Neural progenitor cell (in vitro differentiated cells): ENCODE results near the gene TMEM190. TPM values are rescaled to one million over a fixed set of nuclear protein-coding genes. Genes with fewer than 3 reads are reported as not detected.

Experiments
- DNase-seq: peaks from one replicate; pipeline ENCODE4 v3.0.0-alpha.2; 2016; ENCODE audit warnings: low spot score
- H2AFZ ChIP-seq: fragments of 200-600 bp; sonication (generic); replicated peaks from 2 replicates; pipeline ENCODE4 v1.6.1; 2016; ENCODE audit warnings: antibody characterized with exemption
- H3F3A ChIP-seq: fragments of 200-600 bp; sonication (generic); 2 replicates; pipeline ENCODE4 v1.6.1; 2016; ENCODE audit warnings: antibody characterized with exemption, low read depth
- H3K27ac ChIP-seq: fragments of 200-600 bp; sonication (generic); 2 replicates; pipeline ENCODE4 v1.5.1; 2016; ENCODE audit warnings: mild to moderate bottlenecking
- H3K27me3 ChIP-seq: fragments of 200-600 bp; sonication (generic); 2 replicates; pipeline ENCODE4 v1.6.1; 2016; ENCODE audit warnings: mild to moderate bottlenecking, moderate library complexity
- H3K36me3 ChIP-seq: fragments of 200-600 bp; sonication (generic); 2 replicates; pipeline ENCODE4 v1.5.1; 2016
- H3K4me1 ChIP-seq: fragments of 200-600 bp; sonication (generic); 2 replicates; pipeline ENCODE4 v1.6.1; 2016; ENCODE audit warnings: mixed run types
- H3K4me2 ChIP-seq: fragments of 200-600 bp; sonication (generic); 2 replicates; pipeline ENCODE4 v1.6.1; 2016
- H3K4me3 ChIP-seq: fragments of 200-600 bp; sonication (generic); 2 replicates; pipeline ENCODE4 v1.5.1; 2016
- H3K79me2 ChIP-seq: fragments of 200-600 bp; sonication (generic); 2 replicates; pipeline ENCODE4 v1.6.1; 2016; ENCODE audit warnings: low read depth
- H3K9ac ChIP-seq: fragments of 200-600 bp; sonication (generic); 2 replicates; pipeline ENCODE4 v1.6.1; 2016
- H3K9me3 ChIP-seq: fragments of 200-600 bp; sonication (generic); 2 replicates; pipeline ENCODE4 v1.5.1; 2016; ENCODE audit warnings: low read depth
- H4K20me1 ChIP-seq: fragments of 200-600 bp; sonication (generic); 2 replicates; pipeline ENCODE4 v1.6.1; 2016; ENCODE audit warnings: low read depth
- H3K27ac Mint-ChIP-seq: 3 replicates; pipeline ENCODE4 v1.8.0; 2021; ENCODE audit warnings: mixed read lengths
- H3K27me3 Mint-ChIP-seq: 2 replicates; pipeline ENCODE4 v1.8.0; 2022; ENCODE audit warnings: low read depth, mild to moderate bottlenecking, inconsistent platforms, moderate library complexity, mixed read lengths; ENCODE audit not compliant: insufficient read depth
- H3K36me3 Mint-ChIP-seq: 3 replicates; pipeline ENCODE4 v1.8.0; 2021; ENCODE audit warnings: mixed read lengths
- H3K4me1 Mint-ChIP-seq: 3 replicates; pipeline ENCODE4 v1.8.0; 2021; ENCODE audit warnings: mixed read lengths
- H3K4me3 Mint-ChIP-seq: 3 replicates; pipeline ENCODE4 v1.8.0; 2021; ENCODE audit warnings: mild to moderate bottlenecking, moderate library complexity, mixed read lengths
- H3K9me3 Mint-ChIP-seq: 3 replicates; pipeline ENCODE4 v1.8.0; 2020; ENCODE audit warnings: mixed read lengths
- CTCF ChIP-seq: fragments of 200-600 bp; sonication (generic); IDR thresholded peaks from 2 replicates; pipeline ENCODE4 v1.5.1; 2017; ENCODE audit warnings: antibody characterized with exemption, mild to moderate bottlenecking
- EZH2 ChIP-seq: fragments of 200-600 bp; sonication (generic); IDR thresholded peaks from 2 replicates; pipeline ENCODE4 v1.6.1; 2017; ENCODE audit warnings: antibody characterized with exemption, mild to moderate bottlenecking, moderate library complexity
- EZH2phosphoT487 ChIP-seq: fragments of 200-600 bp; sonication (generic); IDR thresholded peaks from 2 replicates; pipeline ENCODE4 v1.6.1; 2017; ENCODE audit warnings: antibody characterized with exemption
- total RNA-seq: library from RNA; depleted of rRNA; stranded (reverse); fragments of >200 nt; gene quantifications from 2 replicates; pipeline ENCODE4 v1.2.3, GENCODE V29; 2015; ENCODE audit warnings: low replicate concordance

The TMEM190 gene
- total RNA-seq, 1 donor from 2014 or later = not detected

- no peak overlapping the region for H2AFZ ChIP-seq
These were observed 25.9 kb downstream of the TMEM190 start for GRCh38 chr19:55402509-55402908.

DNA sequence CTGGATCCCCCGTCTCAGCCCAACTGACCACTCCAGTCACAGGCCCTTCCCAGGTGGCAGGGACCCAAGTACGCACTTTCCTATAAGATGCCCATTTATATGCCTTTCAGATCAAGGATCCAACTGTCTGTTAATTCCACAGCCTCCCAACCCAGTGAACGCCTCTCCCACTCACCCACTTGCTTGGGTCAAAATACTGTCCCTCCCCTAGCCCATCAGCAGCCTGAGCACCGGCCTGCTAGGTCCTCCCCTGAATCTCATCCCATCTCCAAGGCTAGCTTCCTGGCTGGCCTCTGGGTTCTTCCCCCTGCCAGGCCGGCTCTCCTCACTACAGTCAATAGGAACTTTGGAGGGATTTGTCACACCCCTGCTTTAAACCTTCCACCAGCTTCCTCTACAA is 29.0 kb downstream of the TMEM190 start:
- Histone ChIP-seq H3K4me1 (peaks cover 15% of the 10 kb centered on the region), H3K9me3 (no peaks in the 10 kb centered on the region), H3K4me2 (peak overlapping the region; percentile 93), H3K36me3 (peaks cover 10% of the 10 kb centered on the region), H2AFZ (no peak overlapping the region), H3F3A (peaks cover 59% of the 10 kb centered on the region), H3K27me3 (no peaks in the 10 kb centered on the region), H4K20me1 (peaks cover 65% of the 10 kb centered on the region), H3K9ac (no peak overlapping the region), H3K27ac (no peak overlapping the region), H3K79me2 (peaks cover 55% of the 10 kb centered on the region), H3K4me3 (peak overlapping the region; percentile 88)
- peaks cover 9% of the 10 kb centered on the region for H3K9me3 Mint-ChIP-seq
- no peak for DNase-seq
- no peak for TF ChIP-seq EZH2phosphoT487
- TF ChIP-seq EZH2 = no peak
- no peak for TF ChIP-seq CTCF
- peak overlapping the region; percentile 72 for H3K27ac Mint-ChIP-seq
- H3K27me3 Mint-ChIP-seq = peaks cover 14% of the 10 kb centered on the region
- peaks cover 46% of the 10 kb centered on the region for H3K4me1 Mint-ChIP-seq
- H3K36me3 Mint-ChIP-seq = peaks cover 36% of the 10 kb centered on the region
- H3K4me3 Mint-ChIP-seq = peak overlapping the region; percentile 95

More at GRCh38 chr19:55402509-55402908, 25.9 kb downstream of the TMEM190 start:
- Histone ChIP-seq H3K27me3 (no peaks in the 10 kb centered on the region), H3K4me1 (peaks cover 15% of the 10 kb centered on the region), H3K9ac (no peak overlapping the region), H3K9me3 (no peaks in the 10 kb centered on the region), H3K4me2 (no peak overlapping the region), H3K27ac (peak overlapping the region; percentile 46), H3K36me3 (peaks cover 10% of the 10 kb centered on the region), H3F3A (peaks cover 73% of the 10 kb centered on the region), H4K20me1 (peaks cover 81% of the 10 kb centered on the region), H3K79me2 (peaks cover 54% of the 10 kb centered on the region), H3K4me3 (no peak overlapping the region)
- Mint-ChIP-seq H3K4me1 (peaks cover 46% of the 10 kb centered on the region), H3K4me3 (no peak overlapping the region), H3K27ac (no peak overlapping the region), H3K36me3 (peaks cover 35% of the 10 kb centered on the region), H3K27me3 (peaks cover 12% of the 10 kb centered on the region), H3K9me3 (no peaks in the 10 kb centered on the region)
- TF ChIP-seq EZH2phosphoT487 (no peak), EZH2 (no peak), CTCF (no peak)
- DNase-seq = no peak

- no peak for DNase-seq
- Histone ChIP-seq H3K27ac (no peak overlapping the region), H3K9me3 (no peaks in the 10 kb centered on the region), H2AFZ (no peak overlapping the region), H3K9ac (peak overlapping the region; percentile 91), H4K20me1 (peaks cover 59% of the 10 kb centered on the region), H3K27me3 (no peaks in the 10 kb centered on the region), H3K4me3 (peak overlapping the region; percentile 88), H3K4me2 (peak overlapping the region; percentile 93), H3K4me1 (peaks cover 15% of the 10 kb centered on the region), H3F3A (peaks cover 54% of the 10 kb centered on the region), H3K79me2 (peaks cover 55% of the 10 kb centered on the region), H3K36me3 (peaks cover 10% of the 10 kb centered on the region)
- H3K27ac Mint-ChIP-seq = peak overlapping the region; percentile 72
- peak overlapping the region; percentile 95 for H3K4me3 Mint-ChIP-seq
- peaks cover 13% of the 10 kb centered on the region for H3K9me3 Mint-ChIP-seq
- H3K4me1 Mint-ChIP-seq = peaks cover 44% of the 10 kb centered on the region
- peaks cover 18% of the 10 kb centered on the region for H3K27me3 Mint-ChIP-seq
- TF ChIP-seq EZH2phosphoT487 (no peak), EZH2 (no peak), CTCF (no peak)
- peaks cover 36% of the 10 kb centered on the region for H3K36me3 Mint-ChIP-seq
These were observed 29.6 kb downstream of the TMEM190 start for GRCh38 chr19:55406091-55406825.
